ENCODE measurements around the gene SERPINA4.

The SERPINA4 gene

GRCh38 chr14:94582199-94582750, 21.0 kb downstream of the SERPINA4 start:
- H3K9me3 ChIP-seq (ENCODE audit: control insufficient read depth, insufficient read depth, low read depth, low read length), result 0 out of 2 replicates have a peak, but pooled peaks cover 15% of the 10 kb centered on the region
- no peaks in the 10 kb centered on the region; the same call in 1 of the 2 replicates for H3K27me3 ChIP-seq (ENCODE audit: control insufficient read depth, insufficient read depth, low read length)
- H3K27ac ChIP-seq (ENCODE audit: low read depth, low read length), result no peak overlapping the region
- H3K9ac ChIP-seq (ENCODE audit: low read length), result no peak overlapping the region
- no peak overlapping the region for H3K4me3 ChIP-seq (ENCODE audit: low read depth, low read length)
- no peaks in the 10 kb centered on the region for H3K4me1 ChIP-seq (ENCODE audit: control insufficient read depth, insufficient read depth, low read length)
- no peaks in the 10 kb centered on the region for H3K36me3 ChIP-seq (ENCODE audit: control insufficient read depth, insufficient read depth, low read length)

GRCh38 chr14:94582851-94583250, 21.6 kb downstream of the SERPINA4 start:
- no peak overlapping the region for H3K27ac ChIP-seq (ENCODE audit: low read depth, low read length)
- H3K36me3 ChIP-seq (ENCODE audit: control insufficient read depth, insufficient read depth, low read length), result no peaks in the 10 kb centered on the region
- no peaks in the 10 kb centered on the region; the same call in 1 of the 2 replicates for H3K27me3 ChIP-seq (ENCODE audit: control insufficient read depth, insufficient read depth, low read length)
- no peak overlapping the region for H3K9ac ChIP-seq (ENCODE audit: low read length)
- H3K9me3 ChIP-seq (ENCODE audit: control insufficient read depth, insufficient read depth, low read depth, low read length), result 0 out of 2 replicates have a peak, but pooled peaks cover 15% of the 10 kb centered on the region
- no peak overlapping the region for H3K4me3 ChIP-seq (ENCODE audit: low read depth, low read length)
- no peaks in the 10 kb centered on the region for H3K4me1 ChIP-seq (ENCODE audit: control insufficient read depth, insufficient read depth, low read length)

- Histone ChIP-seq H3K9ac (ENCODE audit: low read length) (no peak overlapping the region), H3K27ac (ENCODE audit: low read depth, low read length) (no peak overlapping the region), H3K27me3 (ENCODE audit: control insufficient read depth, insufficient read depth, low read length) (no peaks in the 10 kb centered on the region), H3K9me3 (ENCODE audit: control insufficient read depth, insufficient read depth, low read depth, low read length) (0 out of 2 replicates have a peak, but pooled peaks cover 15% of the 10 kb centered on the region), H3K4me3 (ENCODE audit: low read depth, low read length) (no peak overlapping the region), H3K36me3 (ENCODE audit: control insufficient read depth, insufficient read depth, low read length) (no peaks in the 10 kb centered on the region), H3K4me1 (ENCODE audit: control insufficient read depth, insufficient read depth, low read length) (no peaks in the 10 kb centered on the region)
These were observed 22.3 kb downstream of the SERPINA4 start for GRCh38 chr14:94583557-94583956.

GRCh38 chr14:94584591-94585280, 23.5 kb downstream of the SERPINA4 start:
- Histone ChIP-seq H3K27ac (ENCODE audit: low read depth, low read length) (no peak overlapping the region), H3K36me3 (ENCODE audit: control insufficient read depth, insufficient read depth, low read length) (no peaks in the 10 kb centered on the region), H3K9ac (ENCODE audit: low read length) (no peak overlapping the region), H3K4me3 (ENCODE audit: low read depth, low read length) (no peak overlapping the region), H3K9me3 (ENCODE audit: control insufficient read depth, insufficient read depth, low read depth, low read length) (0 out of 2 replicates have a peak, but pooled peaks cover 8% of the 10 kb centered on the region), H3K27me3 (ENCODE audit: control insufficient read depth, insufficient read depth, low read length) (no peaks in the 10 kb centered on the region), H3K4me1 (ENCODE audit: control insufficient read depth, insufficient read depth, low read length) (no peaks in the 10 kb centered on the region)

- Histone ChIP-seq H3K9ac (ENCODE audit: low read length) (no peak overlapping the region), H3K4me3 (ENCODE audit: low read depth, low read length) (no peak overlapping the region), H3K9me3 (ENCODE audit: control insufficient read depth, insufficient read depth, low read depth, low read length) (peaks cover 7% of the 10 kb centered on the region; the same call in 1 of the 2 replicates), H3K4me1 (ENCODE audit: control insufficient read depth, insufficient read depth, low read length) (no peaks in the 10 kb centered on the region), H3K27me3 (ENCODE audit: control insufficient read depth, insufficient read depth, low read length) (no peaks in the 10 kb centered on the region), H3K36me3 (ENCODE audit: control insufficient read depth, insufficient read depth, low read length) (no peaks in the 10 kb centered on the region), H3K27ac (ENCODE audit: low read depth, low read length) (no peak overlapping the region)
These were observed 25.4 kb downstream of the SERPINA4 start for GRCh38 chr14:94586635-94587034.

GRCh38 chr14:94588311-94588710, 27.1 kb downstream of the SERPINA4 start:
- no peaks in the 10 kb centered on the region for H3K27me3 ChIP-seq (ENCODE audit: control insufficient read depth, insufficient read depth, low read length)
- peaks cover 7% of the 10 kb centered on the region; the same call in 1 of the 2 replicates for H3K9me3 ChIP-seq (ENCODE audit: control insufficient read depth, insufficient read depth, low read depth, low read length)
- no peak overlapping the region for H3K4me3 ChIP-seq (ENCODE audit: low read depth, low read length)
- H3K36me3 ChIP-seq (ENCODE audit: control insufficient read depth, insufficient read depth, low read length), result no peaks in the 10 kb centered on the region
- no peaks in the 10 kb centered on the region for H3K4me1 ChIP-seq (ENCODE audit: control insufficient read depth, insufficient read depth, low read length)
- H3K27ac ChIP-seq (ENCODE audit: low read depth, low read length), result no peak overlapping the region
- H3K9ac ChIP-seq (ENCODE audit: low read length), result no peak overlapping the region

- no peak overlapping the region for H3K4me3 ChIP-seq (ENCODE audit: low read depth, low read length)
- no peaks in the 10 kb centered on the region for H3K36me3 ChIP-seq (ENCODE audit: control insufficient read depth, insufficient read depth, low read length)
- peaks cover 3% of the 10 kb centered on the region; the same call in 1 of the 2 replicates for H3K9me3 ChIP-seq (ENCODE audit: control insufficient read depth, insufficient read depth, low read depth, low read length)
These were observed 29.8 kb downstream of the SERPINA4 start for GRCh38 chr14:94591073-94591472.

GRCh38 chr14:94591871-94592270, 30.6 kb downstream of the SERPINA4 start:
- H3K4me3 ChIP-seq (ENCODE audit: low read depth, low read length), result no peak overlapping the region
- H3K36me3 ChIP-seq (ENCODE audit: control insufficient read depth, insufficient read depth, low read length), result no peaks in the 10 kb centered on the region
- no peaks in the 10 kb centered on the region for H3K27me3 ChIP-seq (ENCODE audit: control insufficient read depth, insufficient read depth, low read length)
- no peak overlapping the region for H3K27ac ChIP-seq (ENCODE audit: low read depth, low read length)
- no peak overlapping the region for H3K9ac ChIP-seq (ENCODE audit: low read length)
- no peaks in the 10 kb centered on the region for H3K4me1 ChIP-seq (ENCODE audit: control insufficient read depth, insufficient read depth, low read length)
- peaks cover 3% of the 10 kb centered on the region; the same call in 1 of the 2 replicates for H3K9me3 ChIP-seq (ENCODE audit: control insufficient read depth, insufficient read depth, low read depth, low read length)

More at GRCh38 chr14:94591073-94591472, 29.8 kb downstream of the SERPINA4 start:
- Histone ChIP-seq H3K4me1 (ENCODE audit: control insufficient read depth, insufficient read depth, low read length) (no peaks in the 10 kb centered on the region), H3K27ac (ENCODE audit: low read depth, low read length) (no peak overlapping the region), H3K9ac (ENCODE audit: low read length) (no peak overlapping the region), H3K27me3 (ENCODE audit: control insufficient read depth, insufficient read depth, low read length) (no peaks in the 10 kb centered on the region)

- Histone ChIP-seq H3K9ac (ENCODE audit: low read length) (no peak overlapping the region), H3K4me3 (ENCODE audit: low read depth, low read length) (no peak overlapping the region), H3K36me3 (ENCODE audit: control insufficient read depth, insufficient read depth, low read length) (no peaks in the 10 kb centered on the region), H3K27me3 (ENCODE audit: control insufficient read depth, insufficient read depth, low read length) (no peaks in the 10 kb centered on the region), H3K27ac (ENCODE audit: low read depth, low read length) (no peak overlapping the region), H3K4me1 (ENCODE audit: control insufficient read depth, insufficient read depth, low read length) (no peaks in the 10 kb centered on the region), H3K9me3 (ENCODE audit: control insufficient read depth, insufficient read depth, low read depth, low read length) (peaks cover 3% of the 10 kb centered on the region; the same call in 1 of the 2 replicates)
These were observed 31.2 kb downstream of the SERPINA4 start for GRCh38 chr14:94592457-94592856.

- H3K9me3 ChIP-seq (ENCODE audit: control insufficient read depth, insufficient read depth, low read depth, low read length), result peaks cover 3% of the 10 kb centered on the region; the same call in 1 of the 2 replicates
- H3K27me3 ChIP-seq (ENCODE audit: control insufficient read depth, insufficient read depth, low read length), result no peaks in the 10 kb centered on the region
- no peak overlapping the region for H3K4me3 ChIP-seq (ENCODE audit: low read depth, low read length)
- no peak overlapping the region for H3K27ac ChIP-seq (ENCODE audit: low read depth, low read length)
- no peaks in the 10 kb centered on the region for H3K36me3 ChIP-seq (ENCODE audit: control insufficient read depth, insufficient read depth, low read length)
- peaks cover under 1% of the 10 kb centered on the region; the same call in 1 of the 2 replicates for H3K4me1 ChIP-seq (ENCODE audit: control insufficient read depth, insufficient read depth, low read length)
- H3K9ac ChIP-seq (ENCODE audit: low read length), result no peak overlapping the region
These were observed 32.1 kb downstream of the SERPINA4 start for GRCh38 chr14:94593376-94593748.

- peaks cover 6% of the 10 kb centered on the region for H3K4me1 ChIP-seq (ENCODE audit: control insufficient read depth, insufficient read depth, low read length)
- H3K9me3 ChIP-seq (ENCODE audit: control insufficient read depth, insufficient read depth, low read depth, low read length), result peaks cover 3% of the 10 kb centered on the region; the same call in 1 of the 2 replicates
- H3K4me3 ChIP-seq (ENCODE audit: low read depth, low read length), result no peak overlapping the region
- no peaks in the 10 kb centered on the region for H3K36me3 ChIP-seq (ENCODE audit: control insufficient read depth, insufficient read depth, low read length)
- H3K27ac ChIP-seq (ENCODE audit: low read depth, low read length), result no peak overlapping the region
- no peaks in the 10 kb centered on the region for H3K27me3 ChIP-seq (ENCODE audit: control insufficient read depth, insufficient read depth, low read length)
- H3K9ac ChIP-seq (ENCODE audit: low read length), result no peak overlapping the region
These were observed 32.6 kb downstream of the SERPINA4 start for GRCh38 chr14:94593749-94594431.

Data from HUES6 (cell line).